HepG2 (cell line): ENCODE results near the gene MYBL2. TPM values are rescaled to one million over a fixed set of nuclear protein-coding genes. Genes with fewer than 3 reads are reported as not detected.

Experiments used
- ATAC-seq: fragments of 200-7000 bp; cut with Tn5 transposase; 3 replicates; pipeline ENCODE4 v1.9.1; 2020; ENCODE audit warnings: mild to moderate bottlenecking, moderate library complexity
- BruUV-seq: library from RNA; stranded (reverse); fragments of 400-500 nt; replicated peaks from 2 replicates; lab custom pipeline; 2021; lab: Mats Ljungman, UMichigan
- CTCF ChIA-PET: fragments of 300-600 bp; formaldehyde crosslinking; extraction: SDS; loops from one replicate; lab custom pipeline; 2021; ENCODE audit warnings: low total read pairs, inconsistent platforms, low intra/inter-chr PET ratio; lab: Yijun Ruan, JAX
- POLR2A ChIA-PET: fragments of 350-600 bp; sonication (Branson Sonifier 250); formaldehyde crosslinking; loops from one replicate; lab custom pipeline; 2020; ENCODE audit warnings: antibody characterized with exemption, inconsistent platforms; lab: Yijun Ruan, JAX
- DNase-seq: peaks from one replicate; pipeline ENCODE4 v3.0.0-alpha.2; 2015; ENCODE audit warnings: low spot score
- FAIRE-seq: peaks from 3 replicates; lab custom pipeline; 2011; peaks lifted over from hg19 to GRCh38; lab: Jason Lieb, UNC
- H2AFZ ChIP-seq: one replicate; pipeline ENCODE4 v1.6.1; 2011; ENCODE audit warnings: low read length, inconsistent platforms
- H3K27ac ChIP-seq: fragments of 300-600 bp; 3 replicates; pipeline ENCODE4 v1.8.0; 2011; ENCODE audit warnings: mixed run types, mild to moderate bottlenecking, mixed read lengths, low read length, inconsistent platforms; ENCODE audit not compliant: insufficient read depth; ENCODE audit errors: extremely low read length
- H3K27me3 ChIP-seq, 2 experiments: fragments of 200-600 bp in 1 of 2; 2 replicates in 1 of 2; 3 replicates in 1 of 2; pipeline versions ENCODE4 v1.6.0 to v1.8.0; 2011; ENCODE audit warnings: low read length in 2 of 2, mild to moderate bottlenecking in 2 of 2, moderate library complexity in 2 of 2, inconsistent platforms in 1 of 2; ENCODE audit not compliant: insufficient read depth in 2 of 2, control insufficient read depth in 1 of 2
- H3K36me3 ChIP-seq, 2 experiments: fragments of 200-600 bp in 1 of 2; replicated peaks in 1 of 2; 2 replicates in 1 of 2; 3 replicates in 1 of 2; pipeline versions ENCODE4 v1.5.1 to v1.8.0; 2011; ENCODE audit warnings: low read length in 2 of 2, inconsistent platforms in 1 of 2; ENCODE audit not compliant: insufficient read depth in 2 of 2, control insufficient read depth in 1 of 2
- H3K4me1 ChIP-seq: 2 replicates; pipeline ENCODE4 v1.5.1; 2012; ENCODE audit warnings: low read length, inconsistent platforms; ENCODE audit not compliant: insufficient read depth
- H3K4me2 ChIP-seq: 2 replicates; pipeline ENCODE4 v1.6.0; 2011; ENCODE audit warnings: low read depth, low read length, inconsistent platforms
- H3K4me3 ChIP-seq, 3 experiments: fragments of 200-600 bp in 1 of 3; sonication (generic), shearing (Covaris generic) in 1 of 3; replicated peaks in 1 of 3; 2 replicates each; pipeline ENCODE4 v1.5.1; 2011 to 2016; ENCODE audit warnings: low read length in 3 of 3, inconsistent platforms in 2 of 3, low read depth in 2 of 3, mild to moderate bottlenecking in 2 of 3, control low read depth in 1 of 3, mixed read lengths in 1 of 3; ENCODE audit not compliant: insufficient read depth in 1 of 3
- H3K79me2 ChIP-seq: one replicate; pipeline ENCODE4 v1.6.1; 2011; ENCODE audit warnings: low read length, inconsistent platforms; ENCODE audit not compliant: insufficient read depth
- H3K9ac ChIP-seq: 2 replicates; pipeline ENCODE4 v1.6.0; 2011; ENCODE audit warnings: mild to moderate bottlenecking, low read depth, low read length, inconsistent platforms; ENCODE audit not compliant: insufficient read depth
- H3K9me3 ChIP-seq: 2 replicates; pipeline ENCODE4 v1.5.1; 2012; ENCODE audit warnings: mild to moderate bottlenecking, low read length
- H4K20me1 ChIP-seq: 2 replicates; pipeline ENCODE4 v1.6.0; 2011; ENCODE audit warnings: inconsistent platforms, mild to moderate bottlenecking, low read length, moderate library complexity; ENCODE audit not compliant: insufficient read depth
- HMGA1 ChIP-seq: sonication (generic); formaldehyde crosslinking; conservative IDR thresholded peaks from 2 replicates; pipeline ENCODE4 v1.4.0; 2020; ENCODE audit warnings: missing genetic modification reagents
- KDM4B ChIP-seq: sonication (generic); formaldehyde crosslinking; IDR thresholded peaks from 2 replicates; pipeline ENCODE4 v1.4.0; 2020; ENCODE audit warnings: missing genetic modification reagents
- RBM22 ChIP-seq: fragments of 200-400 bp; formaldehyde crosslinking; optimal IDR thresholded peaks from 2 replicates; pipeline ENCODE3; 2017; ENCODE audit warnings: mild to moderate bottlenecking, low read length, moderate library complexity
- RFX3 ChIP-seq: IDR thresholded peaks from 2 replicates; pipeline ENCODE4 v1.6.1; 2016; ENCODE audit warnings: missing biosample characterization, missing genetic modification reagents
- ZMAT5 ChIP-seq: sonication (generic); formaldehyde crosslinking; IDR thresholded peaks from 2 replicates; pipeline ENCODE4 v1.5.0; 2020; ENCODE audit warnings: mild to moderate bottlenecking, low read depth, missing genetic modification reagents, borderline replicate concordance
- ZNF629 ChIP-seq: sonication (generic); formaldehyde crosslinking; conservative IDR thresholded peaks from 2 replicates; pipeline ENCODE4 v1.5.0; 2020; ENCODE audit warnings: missing genetic modification reagents
- ZNF713 ChIP-seq: sonication (generic); formaldehyde crosslinking; IDR thresholded peaks from 2 replicates; pipeline ENCODE4 v1.4.0; 2020; ENCODE audit warnings: mild to moderate bottlenecking, missing genetic modification reagents
- WGBS: methylation state at CpG from one replicate; pipeline ENCODE4 v1.1.6; 2017; ENCODE audit warnings: low lambda C conversion rate; 5-methylcytosine and 5-hydroxymethylcytosine counted together
- in situ Hi-C: cut with HindIII; loops from 2 replicates; pipeline ENCODE4 v1.10.0; 2017; ENCODE audit warnings: low pct_unique_long_range_greater_than_20kb; ENCODE audit not compliant: extremely low pct_ligation_motif_present
- intact Hi-C: fragments of 100-400 bp; cut with micrococcal nuclease; formaldehyde crosslinking; loops from one replicate; pipeline ENCODE4 v1.10.0; 2022; ENCODE audit not compliant: unreplicated experiment
- polyA plus RNA-seq, 8 experiments: library from polyadenylated mRNA; depleted of rRNA in 3 of 8; stranded (reverse) in 7 of 8; unstranded in 1 of 8; fragments of >200 nt; fragmentation: Illumina TruSeq in 4 of 8; extraction: Trizol in 4 of 8; gene quantifications; 2 replicates each; pipeline versions ENCODE4 v1.2.1 to v1.2.3, GENCODE V29; 2011 to 2016; ENCODE audit warnings: low read depth in 4 of 8, missing spikeins in 1 of 8, mixed read lengths in 1 of 8; ENCODE audit not compliant: insufficient read depth in 1 of 8
- total RNA-seq, 5 experiments: library from RNA; depleted of rRNA; stranded (reverse); fragments of >200 nt; fragmentation: Illumina TruSeq; extraction: Trizol; gene quantifications; 2 replicates each; pipeline ENCODE4 v1.2.3, GENCODE V29; 2016; ENCODE audit warnings: low read depth in 1 of 5
- TF ChIP-seq, protein P1 (sequence below): sonication (generic); formaldehyde crosslinking; IDR thresholded peaks from 2 replicates; pipeline ENCODE4 v1.4.0; 2020; ENCODE audit warnings: missing genetic modification reagents
- TF ChIP-seq, protein P2 (sequence below): sonication (generic); formaldehyde crosslinking; IDR thresholded peaks from 2 replicates; pipeline ENCODE4 v1.4.0; 2020; ENCODE audit warnings: missing genetic modification reagents, borderline replicate concordance

MYBL2 gene
- total and polyA plus RNA-seq, 2 of the 13 experiments (the other 11 are each of a cell fraction or from before 2014, with no cell fraction given) = 11.9 to 66.2 TPM

- intact Hi-C loops (no loop called here), in situ Hi-C loops (no loop called here)
- H3K36me3 ChIP-seq = peaks cover 15 to 41% of the 10 kb centered on the region in 2 experiments
Measured at GRCh38 chr20:43699941-43700565, 33.1 kb downstream of the MYBL2 start.

More at GRCh38 chr20:43699941-43700565, 33.1 kb downstream of the MYBL2 start:
- Histone ChIP-seq H2AFZ (no peak overlapping the region), H3K4me1 (no peaks in the 10 kb centered on the region), H3K9ac (no peak overlapping the region), H3K27me3 (no peaks in the 10 kb centered on the region), H3K4me2 (no peak overlapping the region), H3K4me3 (no peak overlapping the region), H3K27ac (no peak overlapping the region), H4K20me1 (no peaks in the 10 kb centered on the region), H3K9me3 (no peaks in the 10 kb centered on the region), H3K79me2 (no peaks in the 10 kb centered on the region)
- FAIRE-seq = no peak
- ChIA-PET POLR2A (no interaction called here), CTCF (no interaction called here)
- TF ChIP-seq, protein P1, sequence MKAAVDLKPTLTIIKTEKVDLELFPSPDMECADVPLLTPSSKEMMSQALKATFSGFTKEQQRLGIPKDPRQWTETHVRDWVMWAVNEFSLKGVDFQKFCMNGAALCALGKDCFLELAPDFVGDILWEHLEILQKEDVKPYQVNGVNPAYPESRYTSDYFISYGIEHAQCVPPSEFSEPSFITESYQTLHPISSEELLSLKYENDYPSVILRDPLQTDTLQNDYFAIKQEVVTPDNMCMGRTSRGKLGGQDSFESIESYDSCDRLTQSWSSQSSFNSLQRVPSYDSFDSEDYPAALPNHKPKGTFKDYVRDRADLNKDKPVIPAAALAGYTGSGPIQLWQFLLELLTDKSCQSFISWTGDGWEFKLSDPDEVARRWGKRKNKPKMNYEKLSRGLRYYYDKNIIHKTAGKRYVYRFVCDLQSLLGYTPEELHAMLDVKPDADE = no peak
- TF ChIP-seq ZNF713 (CRISPR knock-in tag) (no peak), HMGA1 (CRISPR knock-in tag) (no peak), RBM22 (no peak), ZNF629 (no peak), ZMAT5 (CRISPR knock-in tag) (no peak), KDM4B (CRISPR knock-in tag) (no peak), RFX3 (CRISPR knock-in tag) (no peak)
- TF ChIP-seq, protein P2, sequence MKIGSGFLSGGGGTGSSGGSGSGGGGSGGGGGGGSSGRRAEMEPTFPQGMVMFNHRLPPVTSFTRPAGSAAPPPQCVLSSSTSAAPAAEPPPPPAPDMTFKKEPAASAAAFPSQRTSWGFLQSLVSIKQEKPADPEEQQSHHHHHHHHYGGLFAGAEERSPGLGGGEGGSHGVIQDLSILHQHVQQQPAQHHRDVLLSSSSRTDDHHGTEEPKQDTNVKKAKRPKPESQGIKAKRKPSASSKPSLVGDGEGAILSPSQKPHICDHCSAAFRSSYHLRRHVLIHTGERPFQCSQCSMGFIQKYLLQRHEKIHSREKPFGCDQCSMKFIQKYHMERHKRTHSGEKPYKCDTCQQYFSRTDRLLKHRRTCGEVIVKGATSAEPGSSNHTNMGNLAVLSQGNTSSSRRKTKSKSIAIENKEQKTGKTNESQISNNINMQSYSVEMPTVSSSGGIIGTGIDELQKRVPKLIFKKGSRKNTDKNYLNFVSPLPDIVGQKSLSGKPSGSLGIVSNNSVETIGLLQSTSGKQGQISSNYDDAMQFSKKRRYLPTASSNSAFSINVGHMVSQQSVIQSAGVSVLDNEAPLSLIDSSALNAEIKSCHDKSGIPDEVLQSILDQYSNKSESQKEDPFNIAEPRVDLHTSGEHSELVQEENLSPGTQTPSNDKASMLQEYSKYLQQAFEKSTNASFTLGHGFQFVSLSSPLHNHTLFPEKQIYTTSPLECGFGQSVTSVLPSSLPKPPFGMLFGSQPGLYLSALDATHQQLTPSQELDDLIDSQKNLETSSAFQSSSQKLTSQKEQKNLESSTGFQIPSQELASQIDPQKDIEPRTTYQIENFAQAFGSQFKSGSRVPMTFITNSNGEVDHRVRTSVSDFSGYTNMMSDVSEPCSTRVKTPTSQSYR (CRISPR knock-in tag) = no peak
- ATAC-seq = no peak; the same call in 2 of the 3 replicates
- DNase-seq = no peak
- no TSS peak for BruUV-seq
- 98% methylated on average over 8 of the region's 8 CpGs for WGBS
